H1 (cell line): Measurements from ENCODE around the gene FAM222B. TPM values are rescaled to one million over a fixed set of nuclear protein-coding genes. Genes with fewer than 3 reads are reported as not detected.

ENCODE experiments used
- ATF3 ChIP-seq: IDR thresholded peaks from 2 replicates; pipeline ENCODE4 v1.6.1; 2011; ENCODE audit warnings: low read depth, mild to moderate bottlenecking, low read length; ENCODE audit not compliant: insufficient read depth
- polyA plus RNA-seq, 7 experiments: library from polyadenylated mRNA; depleted of rRNA in 3 of 7; stranded (reverse) in 5 of 7; unstranded in 2 of 7; fragments of >200 nt in 5 of 7; fragments of 200-250 nt in 2 of 7; gene quantifications; 1 replicate in 5 of 7; 2 replicates in 1 of 7; 4 replicates in 1 of 7; pipeline versions ENCODE4 v1.2.1 to v1.2.3, GENCODE V29; 2011 to 2013; ENCODE audit warnings: missing spikeins in 2 of 7, mixed read lengths in 2 of 7
- total RNA-seq: library from RNA; stranded (reverse); fragmentation: NEBNext Ultra II Directional; extraction: Animal tissue kit (Norgen Biotek cat#: 25700); gene quantifications from 2 replicates; pipeline ENCODE4 v1.2.1, GENCODE V29; 2021

Gene FAM222B
- total and polyA plus RNA-seq, 2 of the 8 experiments (the other 6 are each of a cell fraction or from before 2014, with no cell fraction given): 42.1 to 81.7 TPM

DNA sequence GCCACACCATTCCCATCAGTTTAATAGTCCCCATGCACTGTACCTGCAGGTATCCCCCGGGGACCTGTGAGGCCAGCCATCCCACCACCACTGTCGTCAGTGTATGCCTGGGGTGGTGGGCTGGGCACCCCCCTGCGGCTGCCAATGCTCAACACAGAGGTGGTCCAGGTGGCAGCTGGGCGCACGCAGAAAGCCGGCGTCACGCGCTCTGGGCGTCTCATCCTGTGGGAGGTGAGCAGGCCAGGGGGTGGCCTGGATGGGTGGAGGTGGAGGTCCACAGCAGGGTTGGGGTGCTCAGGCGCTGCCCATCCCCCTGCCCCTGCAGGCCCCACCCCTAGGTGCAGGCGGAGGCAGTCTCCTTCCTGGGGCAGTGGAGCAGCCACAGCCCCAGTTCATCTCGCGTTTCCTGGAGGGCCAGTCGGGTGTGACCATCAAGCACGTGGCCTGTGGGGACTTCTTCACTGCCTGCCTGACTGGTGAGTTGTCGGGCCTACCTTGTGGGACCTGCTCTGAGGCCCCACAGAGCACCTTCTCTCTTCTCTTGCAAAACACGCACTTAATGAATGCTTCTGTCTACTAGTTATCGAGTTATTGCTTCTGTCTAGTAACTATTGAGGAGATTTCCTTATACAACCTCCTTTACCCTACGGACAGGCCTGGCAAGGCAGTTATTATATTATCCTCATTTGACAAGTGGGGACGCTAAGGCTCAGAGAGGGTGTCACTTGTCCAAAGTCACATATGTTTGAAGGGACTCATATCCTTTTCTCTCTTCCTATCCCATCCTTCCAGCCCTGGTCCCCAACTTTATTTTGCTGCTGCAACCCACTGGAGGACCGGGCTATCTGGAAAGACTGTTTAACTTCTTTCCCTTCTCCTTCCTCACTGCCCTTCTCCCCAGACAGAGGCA, 104.6 kb downstream of the FAM222B start (continued):
- TF ChIP-seq ATF3: no peak
